HUES64 (cell line): ENCODE measurements around the gene TP63.

Source experiments
- H3K27ac ChIP-seq: 2 replicates; pipeline ENCODE4 v1.7.0; 2013; ENCODE audit warnings: low read depth, low read length, inconsistent platforms
- H3K27me3 ChIP-seq: 2 replicates; pipeline ENCODE4 v1.6.1; 2013; ENCODE audit warnings: mild to moderate bottlenecking, low read length; ENCODE audit not compliant: insufficient read depth
- H3K36me3 ChIP-seq: 2 replicates; pipeline ENCODE4 v1.6.1; 2013; ENCODE audit warnings: mild to moderate bottlenecking, low read length; ENCODE audit not compliant: insufficient read depth
- H3K4me1 ChIP-seq: 2 replicates; pipeline ENCODE4 v1.6.1; 2013; ENCODE audit warnings: mild to moderate bottlenecking, low read length, moderate library complexity; ENCODE audit not compliant: insufficient read depth
- H3K4me3 ChIP-seq: 2 replicates; pipeline ENCODE4 v1.5.1; 2013; ENCODE audit warnings: mild to moderate bottlenecking, low read length, moderate library complexity
- H3K9ac ChIP-seq: 2 replicates; pipeline ENCODE4 v1.6.1; 2013; ENCODE audit warnings: mild to moderate bottlenecking, low read depth, low read length
- H3K9me3 ChIP-seq: 2 replicates; pipeline ENCODE4 v1.6.1; 2013; ENCODE audit warnings: low read depth, low read length; ENCODE audit not compliant: insufficient read depth
- WGBS: fragments of 150-250, 120-280 bp; methylation state at CpG from one replicate; pipeline ENCODE4 v1.1.7; 2013; ENCODE audit warnings: missing lambda C conversion rate; 5-methylcytosine and 5-hydroxymethylcytosine counted together

Gene TP63

GRCh38 chr3:189845069-189845468 lies 213.9 kb downstream of the TP63 start:
- H3K9ac ChIP-seq, result no peak overlapping the region
- no peak overlapping the region for H3K27ac ChIP-seq
- no peak overlapping the region for H3K4me3 ChIP-seq
- no peaks in the 10 kb centered on the region for H3K9me3 ChIP-seq
- WGBS, result 91% methylated on average over 2 of the region's 3 CpGs
- no peaks in the 10 kb centered on the region for H3K4me1 ChIP-seq
- H3K36me3 ChIP-seq, result no peaks in the 10 kb centered on the region
- no peaks in the 10 kb centered on the region for H3K27me3 ChIP-seq

GRCh38 chr3:189848395-189849040 lies 217.3 kb downstream of the TP63 start:
- 100% methylated on average over 1 of the region's 1 CpG for whole genome bisulfite sequencing
- Histone ChIP-seq H3K27me3 (no peaks in the 10 kb centered on the region), H3K9ac (no peak overlapping the region), H3K4me1 (no peaks in the 10 kb centered on the region), H3K36me3 (no peaks in the 10 kb centered on the region), H3K27ac (no peak overlapping the region), H3K9me3 (no peaks in the 10 kb centered on the region), H3K4me3 (no peak overlapping the region)

DNA sequence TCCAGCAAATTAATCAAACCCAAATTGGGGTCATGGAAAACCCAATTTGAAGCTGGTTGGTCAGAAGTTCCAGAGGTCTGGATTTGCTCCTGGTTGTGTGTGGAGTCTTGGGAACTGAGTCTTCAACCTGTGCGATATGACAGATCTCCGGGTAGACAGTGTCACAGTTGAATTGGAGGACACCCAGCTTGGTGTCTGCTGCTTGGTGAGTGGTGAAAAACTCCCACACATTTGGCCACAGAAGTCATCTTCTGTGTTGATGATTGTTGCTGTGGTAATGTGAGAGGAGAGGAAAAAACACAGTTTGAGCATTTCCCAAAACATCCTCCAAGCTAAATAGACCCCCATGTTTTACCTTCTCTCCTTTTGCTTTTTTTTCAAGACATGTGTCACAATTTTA lies 218.1 kb downstream of the TP63 start:
- H3K4me3 ChIP-seq, result no peak overlapping the region
- no peaks in the 10 kb centered on the region for H3K36me3 ChIP-seq
- no peaks in the 10 kb centered on the region for H3K27me3 ChIP-seq
- H3K27ac ChIP-seq, result no peak overlapping the region
- H3K9me3 ChIP-seq, result no peaks in the 10 kb centered on the region
- H3K4me1 ChIP-seq, result no peaks in the 10 kb centered on the region
- 89% methylated on average over 2 of the region's 2 CpGs for WGBS
- no peak overlapping the region for H3K9ac ChIP-seq

- Histone ChIP-seq H3K27ac (no peak overlapping the region), H3K4me1 (no peaks in the 10 kb centered on the region), H3K9ac (no peak overlapping the region), H3K36me3 (no peaks in the 10 kb centered on the region), H3K4me3 (no peak overlapping the region), H3K27me3 (no peaks in the 10 kb centered on the region), H3K9me3 (no peaks in the 10 kb centered on the region)
- 25% methylated on average over 4 of the region's 4 CpGs for WGBS
These were observed 220.5 kb downstream of the TP63 start for GRCh38 chr3:189851682-189852081.

- Histone ChIP-seq H3K9ac (no peak overlapping the region), H3K36me3 (no peaks in the 10 kb centered on the region), H3K27me3 (no peaks in the 10 kb centered on the region), H3K9me3 (no peaks in the 10 kb centered on the region), H3K27ac (no peak overlapping the region), H3K4me1 (no peaks in the 10 kb centered on the region), H3K4me3 (no peak overlapping the region)
- 98% methylated on average over 3 of the region's 3 CpGs for WGBS
These were observed 222.7 kb downstream of the TP63 start for GRCh38 chr3:189853906-189854305.

- no peak overlapping the region for H3K27ac ChIP-seq
- H3K27me3 ChIP-seq, result no peaks in the 10 kb centered on the region
- no peak overlapping the region for H3K9ac ChIP-seq
- no peaks in the 10 kb centered on the region for H3K9me3 ChIP-seq
- H3K36me3 ChIP-seq, result no peaks in the 10 kb centered on the region
- no peaks in the 10 kb centered on the region for H3K4me1 ChIP-seq
- 95% methylated on average over 4 of the region's 4 CpGs for WGBS
- no peak overlapping the region for H3K4me3 ChIP-seq
These were observed 229.1 kb downstream of the TP63 start for GRCh38 chr3:189860296-189860695.

DNA sequence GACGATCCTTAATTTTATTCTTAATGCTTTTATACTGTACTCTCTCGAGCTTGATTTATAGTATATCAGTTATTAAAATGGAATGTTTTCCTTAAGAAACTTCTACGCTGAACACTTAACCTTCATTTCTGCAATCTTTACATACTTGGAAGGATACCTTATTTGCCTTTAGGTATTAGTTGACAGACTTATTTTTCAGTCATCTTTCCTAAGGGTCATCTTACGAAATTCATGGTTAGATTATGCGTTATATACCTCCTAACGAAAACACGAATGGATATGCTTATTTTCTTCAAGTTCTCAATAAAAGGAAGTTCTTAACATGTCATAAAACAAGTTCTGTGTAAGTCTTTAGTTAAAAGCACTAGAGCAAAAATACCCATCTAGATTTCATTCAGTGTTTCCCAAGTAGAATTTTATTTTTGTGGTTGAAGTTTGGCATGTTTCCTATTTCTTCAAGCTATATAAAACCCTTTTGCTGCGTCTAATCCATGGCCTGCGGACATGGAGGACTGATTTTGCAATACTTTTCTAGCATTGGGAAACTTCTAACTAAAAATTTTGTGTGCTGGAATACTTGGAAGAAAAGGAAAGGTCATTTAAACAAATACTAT lies 231.3 kb downstream of the TP63 start:
- Histone ChIP-seq H3K27me3 (no peaks in the 10 kb centered on the region), H3K9me3 (no peaks in the 10 kb centered on the region), H3K4me3 (no peak overlapping the region), H3K36me3 (no peaks in the 10 kb centered on the region), H3K27ac (no peak overlapping the region), H3K4me1 (no peaks in the 10 kb centered on the region), H3K9ac (no peak overlapping the region)
- WGBS, result 93% methylated on average over 6 of the region's 9 CpGs

GRCh38 chr3:189863031-189863430 lies 231.8 kb downstream of the TP63 start:
- Histone ChIP-seq H3K9ac (no peak overlapping the region), H3K4me1 (no peaks in the 10 kb centered on the region), H3K9me3 (no peaks in the 10 kb centered on the region), H3K27me3 (no peaks in the 10 kb centered on the region), H3K27ac (no peak overlapping the region), H3K4me3 (no peak overlapping the region), H3K36me3 (no peaks in the 10 kb centered on the region)
- 95% methylated on average over 3 of the region's 3 CpGs for whole genome bisulfite sequencing

DNA sequence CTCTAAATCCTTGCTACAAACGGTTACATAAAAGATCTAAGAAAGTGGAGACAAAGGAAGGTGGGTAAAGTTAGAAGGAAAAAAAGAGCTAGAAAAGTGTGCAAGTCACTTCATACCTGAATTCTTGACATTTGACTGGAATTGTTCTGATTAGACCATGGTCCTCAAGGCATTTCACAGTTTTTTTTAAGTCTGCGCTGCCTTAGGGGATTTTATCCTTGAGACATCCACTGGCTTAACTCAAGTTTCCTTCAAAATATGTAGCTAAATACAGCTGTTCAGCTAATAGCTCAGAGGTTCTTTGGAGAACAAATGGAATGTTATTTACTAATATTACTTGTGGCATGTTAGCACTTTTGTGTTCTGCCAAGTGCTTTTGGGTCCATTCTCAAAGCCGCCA lies 236.9 kb downstream of the TP63 start:
- WGBS, result 96% methylated on average over 3 of the region's 3 CpGs
- H3K27ac ChIP-seq, result no peak overlapping the region
- no peaks in the 10 kb centered on the region for H3K9me3 ChIP-seq
- no peaks in the 10 kb centered on the region for H3K36me3 ChIP-seq
- no peak overlapping the region for H3K9ac ChIP-seq
- H3K4me1 ChIP-seq, result no peaks in the 10 kb centered on the region
- no peaks in the 10 kb centered on the region for H3K27me3 ChIP-seq
- no peak overlapping the region for H3K4me3 ChIP-seq

DNA sequence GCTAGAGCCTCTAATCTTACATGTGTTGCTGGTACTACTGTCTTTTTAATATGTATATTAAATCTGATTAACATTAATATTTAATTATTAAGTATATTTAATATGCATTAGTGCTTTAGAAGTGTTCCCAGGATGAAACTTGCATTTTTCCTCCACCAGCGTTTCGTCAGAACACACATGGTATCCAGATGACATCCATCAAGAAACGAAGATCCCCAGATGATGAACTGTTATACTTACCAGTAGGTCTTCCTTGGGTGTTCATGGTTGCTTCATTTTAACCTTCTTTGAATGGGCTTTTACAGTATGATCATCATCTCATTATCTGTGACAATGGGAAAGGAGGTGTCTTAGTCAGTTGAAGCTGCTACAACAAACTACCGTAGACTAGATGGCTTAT lies 238.0 kb downstream of the TP63 start:
- no peaks in the 10 kb centered on the region for H3K9me3 ChIP-seq
- no peak overlapping the region for H3K27ac ChIP-seq
- H3K27me3 ChIP-seq, result no peaks in the 10 kb centered on the region
- 99% methylated on average over 4 of the region's 4 CpGs for WGBS
- no peaks in the 10 kb centered on the region for H3K4me1 ChIP-seq
- H3K36me3 ChIP-seq, result no peaks in the 10 kb centered on the region
- no peak overlapping the region for H3K4me3 ChIP-seq
- H3K9ac ChIP-seq, result no peak overlapping the region

DNA sequence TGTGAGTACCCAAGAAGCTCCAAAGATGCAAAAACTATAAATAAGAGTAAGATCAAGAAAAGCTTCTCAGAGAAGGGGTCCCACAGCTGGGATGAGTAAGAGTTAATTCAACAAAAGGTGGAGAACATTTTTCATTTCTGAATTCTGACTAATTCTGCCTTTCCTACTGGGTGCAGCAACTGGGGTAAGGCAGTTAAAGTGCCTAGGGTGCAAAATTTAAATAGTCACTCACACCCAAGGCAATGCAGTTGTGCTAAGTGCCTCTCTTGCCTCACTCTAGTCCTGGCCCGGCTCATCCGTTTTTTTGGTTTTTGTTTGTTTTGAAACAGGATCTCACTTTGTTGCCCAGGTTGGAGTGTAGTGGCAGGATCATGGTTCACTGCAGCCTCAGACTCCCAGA lies 240.2 kb downstream of the TP63 start:
- no peak overlapping the region for H3K27ac ChIP-seq
- H3K27me3 ChIP-seq, result no peaks in the 10 kb centered on the region
- WGBS, result 100% methylated on average over 2 of the region's 2 CpGs
- H3K36me3 ChIP-seq, result no peaks in the 10 kb centered on the region
- H3K9ac ChIP-seq, result no peak overlapping the region
- no peak overlapping the region for H3K4me3 ChIP-seq
- peaks cover 3% of the 10 kb centered on the region; the same call in 1 of the 2 replicates for H3K4me1 ChIP-seq
- H3K9me3 ChIP-seq, result no peaks in the 10 kb centered on the region
